GM12878 (cell line): Measurements from ENCODE around the gene RPSA. TPM values are rescaled to one million over a fixed set of nuclear protein-coding genes. Genes with fewer than 3 reads are reported as not detected.

Source experiments
- ATAC-seq: fragments of 200-7000 bp; cut with Tn5 transposase; 3 replicates; pipeline ENCODE4 v1.9.1; 2020; ENCODE audit warnings: mild to moderate bottlenecking, moderate library complexity
- BruUV-seq: library from RNA; stranded (reverse); fragments of 400-500 nt; replicated peaks from 2 replicates; lab custom pipeline; 2021; lab: Mats Ljungman, UMichigan
- CTCF ChIA-PET: fragments of 300-600 bp; sonication (Branson Sonifier 250); formaldehyde crosslinking; extraction: SDS; loops from one replicate; lab custom pipeline; 2021; ENCODE audit warnings: inconsistent platforms; lab: Yijun Ruan, JAX
- POLR2A ChIA-PET: fragments of 350-600 bp; formaldehyde crosslinking; extraction: SDS; loops from one replicate; lab custom pipeline; 2021; ENCODE audit warnings: inconsistent platforms; lab: Charles Lee
- RAD21 ChIA-PET: fragments of 300-600 bp; sonication (Branson Sonifier 250); formaldehyde crosslinking; loops from one replicate; lab custom pipeline; 2023; ENCODE audit warnings: antibody characterized with exemption; ENCODE audit not compliant: unreplicated experiment; lab: Charles Lee
- SMC1A ChIA-PET: fragments of 300-600 bp; sonication (Branson Sonifier 250); formaldehyde crosslinking; loops from one replicate; lab custom pipeline; 2023; ENCODE audit not compliant: unreplicated experiment, uncharacterized antibody; lab: Charles Lee
- DNase-seq: peaks from one replicate; pipeline ENCODE4 v3.0.0-alpha.2; 2011; ENCODE audit warnings: low read depth, low spot score
- FAIRE-seq: peaks from 3 replicates; lab custom pipeline; 2011; peaks lifted over from hg19 to GRCh38; lab: Jason Lieb, UNC
- H2AFZ ChIP-seq: 2 replicates; pipeline ENCODE4 v1.6.0; 2011; ENCODE audit warnings: low read depth, low read length, control low read depth; ENCODE audit not compliant: control insufficient read depth
- H3K27ac ChIP-seq: 2 replicates; pipeline ENCODE4 v1.5.1; 2011; ENCODE audit warnings: control low read depth; ENCODE audit not compliant: control insufficient read depth, insufficient read depth
- H3K27me3 ChIP-seq, 2 experiments: replicated peaks in 1 of 2; 2 replicates each; pipeline versions ENCODE4 v1.6.0 to v1.6.1; 2011; ENCODE audit warnings: low read length in 1 of 2; ENCODE audit not compliant: control insufficient read depth in 2 of 2, insufficient read depth in 2 of 2
- H3K36me3 ChIP-seq, 2 experiments: 2 replicates each; pipeline ENCODE4 v1.5.1; 2011; ENCODE audit warnings: low read length in 1 of 2; ENCODE audit not compliant: control insufficient read depth in 2 of 2, insufficient read depth in 2 of 2
- H3K4me1 ChIP-seq: 2 replicates; pipeline ENCODE4 v1.6.1; 2011; ENCODE audit warnings: mild to moderate bottlenecking, low read length, moderate library complexity, mixed read lengths; ENCODE audit not compliant: control insufficient read depth, insufficient read depth
- H3K4me2 ChIP-seq: 2 replicates; pipeline ENCODE4 v1.6.0; 2011; ENCODE audit warnings: control low read depth; ENCODE audit not compliant: control insufficient read depth, insufficient read depth
- H3K4me3 ChIP-seq: fragments of 200-600 bp; sonication (generic); 2 replicates; pipeline ENCODE4 v1.5.1; 2016
- H3K79me2 ChIP-seq: 2 replicates; pipeline ENCODE4 v1.6.0; 2011; ENCODE audit warnings: low read length; ENCODE audit not compliant: control insufficient read depth, insufficient read depth
- H3K9ac ChIP-seq: 2 replicates; pipeline ENCODE4 v1.8.0; 2011; ENCODE audit warnings: low read length, control low read depth, mixed read lengths; ENCODE audit not compliant: control insufficient read depth, insufficient read depth
- H3K9me3 ChIP-seq: replicated peaks from 3 replicates; pipeline ENCODE4 v1.5.1; 2011; ENCODE audit warnings: mild to moderate bottlenecking, low read length; ENCODE audit not compliant: control insufficient read depth, insufficient read depth
- H4K20me1 ChIP-seq: 2 replicates; pipeline ENCODE4 v1.6.0; 2011; ENCODE audit not compliant: control insufficient read depth, insufficient read depth
- ASH2L ChIP-seq: fragments of 300-600, 200-600 bp; sonication (generic); IDR thresholded peaks from 2 replicates; pipeline ENCODE4 v1.6.1; 2017; ENCODE audit warnings: low read depth, mild to moderate bottlenecking, borderline replicate concordance
- CTCF ChIP-seq, 3 experiments: IDR thresholded peaks in 2 of 3; conservative IDR thresholded peaks in 1 of 3; 2 replicates each; pipeline ENCODE4 v1.5.1; 2011; ENCODE audit warnings: low read depth in 3 of 3, low read length in 3 of 3, mild to moderate bottlenecking in 3 of 3, control low read depth in 2 of 3, moderate library complexity in 2 of 3, inconsistent platforms in 1 of 3, mixed read lengths in 1 of 3; ENCODE audit not compliant: control insufficient read depth in 2 of 3, insufficient read depth in 1 of 3; ENCODE audit errors: extremely low read depth in 1 of 3
- DPF2 ChIP-seq: fragments of 450-650 bp; IDR thresholded peaks from 2 replicates; pipeline ENCODE4 v1.6.1; 2017; ENCODE audit warnings: mild to moderate bottlenecking
- E4F1 ChIP-seq: fragments of 450-650 bp; IDR thresholded peaks from 2 replicates; pipeline ENCODE4 v1.6.1; 2018; ENCODE audit warnings: borderline replicate concordance, mild to moderate bottlenecking; ENCODE audit not compliant: partially characterized antibody
- HDAC6 ChIP-seq: fragments of 200-600 bp; sonication (generic); IDR thresholded peaks from one replicate; pipeline ENCODE4 v1.8.0; 2017; ENCODE audit warnings: antibody characterized with exemption; ENCODE audit not compliant: unreplicated experiment
- IKZF2 ChIP-seq, 2 experiments: fragments of 450-650 bp; IDR thresholded peaks; 2 replicates each; pipeline ENCODE4 v1.6.1; 2017; ENCODE audit warnings: mild to moderate bottlenecking in 2 of 2, moderate library complexity in 2 of 2
- NKRF ChIP-seq: fragments of 450-650 bp; conservative IDR thresholded peaks from 2 replicates; pipeline ENCODE4 v1.6.1; 2017; ENCODE audit warnings: mild to moderate bottlenecking, moderate library complexity
- POU2F2 ChIP-seq: IDR thresholded peaks from 3 replicates; pipeline ENCODE4 v1.6.1; 2011; ENCODE audit warnings: low read depth, mild to moderate bottlenecking, low read length, borderline replicate concordance
- RELA ChIP-seq: fragments of 450-650 bp; IDR thresholded peaks from 2 replicates; pipeline ENCODE4 v1.8.0; 2014; ENCODE audit warnings: borderline replicate concordance; ENCODE audit not compliant: partially characterized antibody
- SIN3A ChIP-seq: IDR thresholded peaks from 2 replicates; pipeline ENCODE4 v1.6.1; 2012; ENCODE audit warnings: low read depth, low read length, improper control_type of control experiment
- SMC3 ChIP-seq: IDR thresholded peaks from 2 replicates; pipeline ENCODE4 v1.6.1; 2011; ENCODE audit warnings: low read length, improper control_type of control experiment, borderline replicate concordance
- STAT1 ChIP-seq: fragments of 450-650 bp; conservative IDR thresholded peaks from 2 replicates; pipeline ENCODE4 v1.6.1; 2014; ENCODE audit warnings: antibody characterized with exemption, mild to moderate bottlenecking
- TARDBP ChIP-seq: IDR thresholded peaks from 2 replicates; pipeline ENCODE4 v1.6.1; 2016; ENCODE audit warnings: borderline replicate concordance
- ZBED1 ChIP-seq: IDR thresholded peaks from 2 replicates; pipeline ENCODE4 v1.6.1; 2016; ENCODE audit warnings: borderline replicate concordance
- ZSCAN29 ChIP-seq: fragments of 450-650 bp; IDR thresholded peaks from 2 replicates; pipeline ENCODE4 v1.6.1; 2017; ENCODE audit warnings: mild to moderate bottlenecking, moderate library complexity
- WGBS: methylation state at CpG from one replicate; pipeline ENCODE4 v1.1.6; 2016; ENCODE audit warnings: low lambda C conversion rate; ENCODE audit not compliant: insufficient replicate concordance, insufficient coverage; ENCODE audit errors: missing lambda C conversion rate; 5-methylcytosine and 5-hydroxymethylcytosine counted together
- in situ Hi-C: fragments of 300-500 bp; cut with MboI; formaldehyde crosslinking; loops from 9 replicates; pipeline ENCODE4 v1.14.3; 2018; ENCODE audit warnings: mixed read lengths
- intact Hi-C: fragments of 100-400 bp; cut with micrococcal nuclease; formaldehyde crosslinking; loops from one replicate; pipeline ENCODE4 v1.14.2; 2022; ENCODE audit not compliant: unreplicated experiment
- polyA plus RNA-seq, 11 experiments: library from polyadenylated mRNA; depleted of rRNA in 4 of 11; unstranded in 6 of 11; stranded (reverse) in 5 of 11; fragments of >200 nt; fragmentation: Nextera tagmentation in 4 of 11; fragmentation: Illumina TruSeq in 1 of 11; extraction: Ambion mirVana in 4 of 11; extraction: Trizol in 1 of 11; gene quantifications; 1 replicate in 1 of 11; 2 replicates in 10 of 11; pipeline versions ENCODE4 v1.2.1 to v1.2.3, GENCODE V29; 2011 to 2016; ENCODE audit warnings: inconsistent platforms in 2 of 11, missing spikeins in 2 of 11, low read depth in 1 of 11
- total RNA-seq, 4 experiments: library from RNA; depleted of rRNA in 3 of 4; stranded (reverse); fragments of >200 nt in 3 of 4; fragmentation: Illumina TruSeq in 1 of 4; extraction: Trizol in 1 of 4; gene quantifications; 2 replicates each; pipeline versions ENCODE4 v1.2.1 to v1.2.3, GENCODE V29; 2013 to 2021

RPSA gene
- total and polyA plus RNA-seq, 10 of the 15 experiments (the other 5 are each of a cell fraction or from before 2014, with no cell fraction given) = 1,012 to 5,036 (median 3,460) TPM

- ATAC-seq (no peak), DNase-seq (no peak)
- no peaks in the 10 kb centered on the region for H4K20me1 ChIP-seq
- SMC1A ChIA-PET = no interaction called here
- BruUV-seq = no TSS peak
- WGBS = 24% methylated on average over 2 of the region's 2 CpGs
- peaks cover 2 to 17% of the 10 kb centered on the region in 2 experiments; a peak in 3 of 4 replicates for H3K36me3 ChIP-seq
- H3K4me1 ChIP-seq = no peaks in the 10 kb centered on the region
- H3K9me3 ChIP-seq = no peaks in the 10 kb centered on the region
- intact Hi-C loops = no loop called here
- TF ChIP-seq STAT1 = no peak
- no peak for TF ChIP-seq ASH2L
- no peak for TF ChIP-seq SMC3
- no peak for TF ChIP-seq HDAC6
- no peak for TF ChIP-seq POU2F2
- TF ChIP-seq NKRF = no peak
- TF ChIP-seq RELA = no peak
- TF ChIP-seq SIN3A = no peak
- no peak for TF ChIP-seq ZSCAN29
- no peak for TF ChIP-seq TARDBP
- no peak for TF ChIP-seq E4F1
- no peak for TF ChIP-seq ZBED1
- TF ChIP-seq CTCF (IDR thresholded peaks at IDR 0.05 in 2 of 3, conservative IDR thresholded peaks at IDR 0.05 in 1 of 3; ENCODE audit: control insufficient read depth in 2 of 3, extremely low read depth in 1 of 3, insufficient read depth in 1 of 3, low read depth in 3 of 3, low read length in 3 of 3) = no peak
- TF ChIP-seq IKZF2 (IDR thresholded peaks at IDR 0.05) = no peak
- no peak for TF ChIP-seq DPF2
- TF ChIP-seq, all 136 proteins: peak for 0
- ChIA-PET CTCF (interaction anchor here (1.4 kb wide), 1 partner anchor 23 kb away, joined by 5 read pairs; no protein-coding TSS in a partner anchor), POLR2A (no interaction called here), RAD21 (no interaction called here)
- peaks cover 8% of the 10 kb centered on the region for H3K79me2 ChIP-seq
- H2AFZ ChIP-seq = no peak overlapping the region
- no peak overlapping the region for H3K4me3 ChIP-seq
- no peaks in the 10 kb centered on the region for H3K27me3 ChIP-seq
- H3K9ac ChIP-seq = no peak overlapping the region
- no peak overlapping the region for H3K4me2 ChIP-seq
- no peak overlapping the region for H3K27ac ChIP-seq
- FAIRE-seq = peak; percentile 13
- in situ Hi-C loops = no loop called here
Measured at GRCh38 chr3:39401983-39402382, 4.5 kb upstream of the RPSA start.
